Stomach (tissue), 4 donors: ENCODE results near the gene GET3.

Experiments used
- EP300 ChIP-seq: sonication (generic); formaldehyde crosslinking; IDR thresholded peaks from one replicate; pipeline ENCODE4 v1.6.1; 2017; ENCODE audit warnings: antibody characterized with exemption
- POLR2A ChIP-seq, 4 donors: fragments of 450-650 bp; IDR thresholded peaks; one replicate each; pipeline ENCODE4 v1.6.1; 2016; ENCODE audit warnings: antibody characterized with exemption in 4 of 4, control low read depth in 2 of 4, mild to moderate bottlenecking in 1 of 4, moderate library complexity in 1 of 4
- TF ChIP-seq, protein P1 (sequence below), 7 experiments: fragments of 450-650 bp in 4 of 7; fragments of 200-600 bp in 3 of 7; sonication (generic) in 3 of 7; IDR thresholded peaks; one replicate each; pipeline ENCODE4 v1.5.1; 2016 to 2019; ENCODE audit warnings: antibody characterized with exemption in 7 of 7, control low read depth in 2 of 7, mild to moderate bottlenecking in 1 of 7

DNA sequence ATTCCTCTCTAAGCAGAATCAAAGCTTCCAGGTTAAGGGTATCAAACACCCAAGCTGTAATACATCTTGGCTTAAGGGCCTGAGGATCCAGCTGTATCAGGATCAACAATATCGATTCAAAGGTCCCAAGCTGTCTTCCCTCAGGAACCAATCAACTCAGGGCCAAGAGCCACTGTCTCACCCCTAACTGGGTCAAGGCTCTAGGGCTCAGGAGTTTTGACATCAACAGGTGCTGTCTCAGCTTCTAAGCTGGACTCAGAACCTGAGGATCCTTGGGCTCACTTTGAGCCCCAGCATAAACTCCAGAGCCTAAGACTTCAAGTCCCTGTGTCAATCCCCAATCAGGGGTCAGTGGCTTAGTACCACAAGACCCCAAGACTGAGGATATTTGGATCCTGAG is 41.8 kb upstream of the GET3 start:
- TF ChIP-seq EP300 (no peak), POLR2A (IDR thresholded peaks at IDR 0.05) (no peak)
- TF ChIP-seq, protein P1, sequence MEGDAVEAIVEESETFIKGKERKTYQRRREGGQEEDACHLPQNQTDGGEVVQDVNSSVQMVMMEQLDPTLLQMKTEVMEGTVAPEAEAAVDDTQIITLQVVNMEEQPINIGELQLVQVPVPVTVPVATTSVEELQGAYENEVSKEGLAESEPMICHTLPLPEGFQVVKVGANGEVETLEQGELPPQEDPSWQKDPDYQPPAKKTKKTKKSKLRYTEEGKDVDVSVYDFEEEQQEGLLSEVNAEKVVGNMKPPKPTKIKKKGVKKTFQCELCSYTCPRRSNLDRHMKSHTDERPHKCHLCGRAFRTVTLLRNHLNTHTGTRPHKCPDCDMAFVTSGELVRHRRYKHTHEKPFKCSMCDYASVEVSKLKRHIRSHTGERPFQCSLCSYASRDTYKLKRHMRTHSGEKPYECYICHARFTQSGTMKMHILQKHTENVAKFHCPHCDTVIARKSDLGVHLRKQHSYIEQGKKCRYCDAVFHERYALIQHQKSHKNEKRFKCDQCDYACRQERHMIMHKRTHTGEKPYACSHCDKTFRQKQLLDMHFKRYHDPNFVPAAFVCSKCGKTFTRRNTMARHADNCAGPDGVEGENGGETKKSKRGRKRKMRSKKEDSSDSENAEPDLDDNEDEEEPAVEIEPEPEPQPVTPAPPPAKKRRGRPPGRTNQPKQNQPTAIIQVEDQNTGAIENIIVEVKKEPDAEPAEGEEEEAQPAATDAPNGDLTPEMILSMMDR (IDR thresholded peaks at IDR 0.05) = no peak
